Measurements from ENCODE around the gene STEAP4.

The STEAP4 gene

GRCh38 chr7:88306590-88307048 lies at the start of gene STEAP4:
Gene STEAP4 (minus strand): TSS chr7:88306894. CDS start chr7:88284269, 22,625 bp downstream.
- no peak for TF ChIP-seq CTCF (IDR thresholded peaks at IDR 0.05)

- TF ChIP-seq CTCF (IDR thresholded peaks at IDR 0.05), result no peak
These were observed 48.3 kb upstream of the STEAP4 start for GRCh38 chr7:88355011-88355410.

- TF ChIP-seq CTCF (IDR thresholded peaks at IDR 0.05), result no peak
These were observed 43.4 kb upstream of the STEAP4 start for GRCh38 chr7:88350118-88350517.

GRCh38 chr7:88347517-88347916 lies 40.8 kb upstream of the STEAP4 start:
- TF ChIP-seq CTCF (IDR thresholded peaks at IDR 0.05), result no peak

- no peak for TF ChIP-seq CTCF (IDR thresholded peaks at IDR 0.05)
These were observed 40.4 kb upstream of the STEAP4 start for GRCh38 chr7:88347090-88347489.

GRCh38 chr7:88346357-88346756 lies 39.7 kb upstream of the STEAP4 start:
- no peak for TF ChIP-seq CTCF (IDR thresholded peaks at IDR 0.05)

GRCh38 chr7:88344956-88345832 lies 38.5 kb upstream of the STEAP4 start:
- TF ChIP-seq CTCF (IDR thresholded peaks at IDR 0.05), result peak; percentile 48
